LNCaP clone FGC (cell line): Measurements from ENCODE around the gene RPS15A.
"Not testable (repeated sequence)": the region's sequence is repeated elsewhere in the genome, so short reads cannot be mapped to it uniquely, and the experiment has no call there.

Experiments used
- DNase-seq: peaks from one replicate; pipeline ENCODE4 v3.0.0-alpha.2; 2011; ENCODE audit warnings: low read depth
- H3K4me3 ChIP-seq: 2 replicates; pipeline ENCODE4 v1.5.1; 2011; ENCODE audit warnings: mild to moderate bottlenecking, low read depth, low read length, control low read depth
- CTCF ChIP-seq: IDR thresholded peaks from 2 replicates; pipeline ENCODE4 v1.5.1; 2012; ENCODE audit warnings: mild to moderate bottlenecking; ENCODE audit not compliant: control insufficient read depth, insufficient read depth; ENCODE audit errors: extremely low read depth

The RPS15A gene

GRCh38 chr16:18784917-18785623, 5.1 kb downstream of the RPS15A start:
- no peak for TF ChIP-seq CTCF
- H3K4me3 ChIP-seq = no peak overlapping the region
- no peak for DNase-seq

- H3K4me3 ChIP-seq = no peak overlapping the region
- TF ChIP-seq CTCF = no peak
- no peak for DNase-seq
Observed at GRCh38 chr16:18783430-18784341, 6.4 kb downstream of the RPS15A start.

GRCh38 chr16:18782697-18783429, 7.3 kb downstream of the RPS15A start:
- no peak for TF ChIP-seq CTCF
- H3K4me3 ChIP-seq = no peak overlapping the region
- no peak for DNase-seq

- not testable (repeated sequence) for DNase-seq, H3K4me3 ChIP-seq
Observed at GRCh38 chr16:18781232-18781631, 8.9 kb downstream of the RPS15A start.

GRCh38 chr16:18780460-18781026, 9.6 kb downstream of the RPS15A start:
- H3K4me3 ChIP-seq = not testable (repeated sequence)

GRCh38 chr16:18777664-18778063, 12.5 kb downstream of the RPS15A start:
- not testable (repeated sequence) for DNase-seq, H3K4me3 ChIP-seq

More at GRCh38 chr16:18780460-18781026, 9.6 kb downstream of the RPS15A start:
- DNase-seq = not testable (repeated sequence)

- H3K4me3 ChIP-seq, DNase-seq: not testable (repeated sequence)
Observed at GRCh38 chr16:18776334-18776733, 13.8 kb downstream of the RPS15A start.

- not testable (repeated sequence) for DNase-seq, H3K4me3 ChIP-seq
Observed at GRCh38 chr16:18774651-18775050, 15.5 kb downstream of the RPS15A start.

- DNase-seq, H3K4me3 ChIP-seq: not testable (repeated sequence)
Observed at GRCh38 chr16:18772171-18772570, 18.0 kb downstream of the RPS15A start.

- DNase-seq, H3K4me3 ChIP-seq: not testable (repeated sequence)
Observed at GRCh38 chr16:18770336-18770962, 19.7 kb downstream of the RPS15A start.

- not testable (repeated sequence) for DNase-seq, H3K4me3 ChIP-seq
Observed at GRCh38 chr16:18767217-18767616, 22.9 kb downstream of the RPS15A start.

- H3K4me3 ChIP-seq = not testable (repeated sequence)
Observed at GRCh38 chr16:18762713-18763112, 27.4 kb downstream of the RPS15A start.

More at GRCh38 chr16:18762713-18763112, 27.4 kb downstream of the RPS15A start:
- DNase-seq = not testable (repeated sequence)
